OCI-LY7 (cell line): ENCODE measurements around the gene TP63.

Experiments
- CTCF ChIP-seq: fragments of 200-600 bp; sonication (generic); conservative IDR thresholded peaks from 2 replicates; pipeline ENCODE4 v1.5.1; 2014; ENCODE audit warnings: mild to moderate bottlenecking, antibody characterized with exemption, low read length, moderate library complexity, mixed read lengths
- EZH2phosphoT487 ChIP-seq: fragments of 200-600 bp; sonication (generic); IDR thresholded peaks from 2 replicates; pipeline ENCODE4 v1.6.1; 2018; ENCODE audit warnings: low read depth, borderline replicate concordance, mild to moderate bottlenecking, mixed run types, antibody characterized with exemption, low read length, moderate library complexity, mixed read lengths

- no peak for TF ChIP-seq EZH2phosphoT487
- no peak for TF ChIP-seq CTCF
Observed at GRCh38 chr3:189851682-189852081, 220.5 kb downstream of the TP63 start.
